ENCODE results near the gene ARMH2.

DNA sequence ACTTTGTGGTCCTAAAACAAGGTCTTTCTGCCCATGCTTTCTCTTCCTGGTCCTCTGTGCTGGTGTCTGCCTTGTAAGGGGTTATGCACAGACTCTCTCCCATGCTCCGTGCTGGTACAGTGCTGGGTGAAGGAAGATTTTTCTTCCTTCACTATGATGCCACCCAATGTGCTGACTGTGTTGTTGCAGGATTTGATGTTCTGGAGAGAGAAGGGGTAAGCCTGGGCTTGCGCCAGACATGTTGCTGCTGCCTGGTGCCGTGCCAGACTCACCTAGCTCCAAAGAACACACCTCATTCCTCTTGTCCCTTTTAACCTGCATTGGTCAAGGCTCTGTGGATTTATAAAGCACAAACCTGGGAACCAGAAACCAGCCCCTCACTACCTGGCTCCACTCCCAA, 28.4 kb upstream of the ARMH2 start:
- TF ChIP-seq EZH2phosphoT487 (IDR thresholded peaks at IDR 0.05; ENCODE audit: insufficient read depth, low read depth), result no peak
- no peak for TF ChIP-seq EZH2 (IDR thresholded peaks at IDR 0.05; ENCODE audit: insufficient read depth, poor library complexity, severe bottlenecking)

Data from GM23248 (cell line).